RPMI7951 (cell line): Measurements from ENCODE around the gene TTC28. TPM values are rescaled to one million over a fixed set of nuclear protein-coding genes. Genes with fewer than 3 reads are reported as not detected.
"Not testable (repeated sequence)": the region's sequence is repeated elsewhere in the genome, so short reads cannot be mapped to it uniquely, and the experiment has no call there.

Experiments used
- DNase-seq: peaks from one replicate; pipeline ENCODE4 v3.0.0-alpha.2; 2012; ENCODE audit warnings: low read depth
- total RNA-seq: library from RNA; depleted of rRNA; stranded (reverse); fragments of >200 nt; shearing (Covaris generic); gene quantifications from 2 replicates; pipeline ENCODE4 v1.2.3, GENCODE V29; 2014

The TTC28 gene
- total RNA-seq, 1 experiment from 2014 or later: 0.96 TPM

DNA sequence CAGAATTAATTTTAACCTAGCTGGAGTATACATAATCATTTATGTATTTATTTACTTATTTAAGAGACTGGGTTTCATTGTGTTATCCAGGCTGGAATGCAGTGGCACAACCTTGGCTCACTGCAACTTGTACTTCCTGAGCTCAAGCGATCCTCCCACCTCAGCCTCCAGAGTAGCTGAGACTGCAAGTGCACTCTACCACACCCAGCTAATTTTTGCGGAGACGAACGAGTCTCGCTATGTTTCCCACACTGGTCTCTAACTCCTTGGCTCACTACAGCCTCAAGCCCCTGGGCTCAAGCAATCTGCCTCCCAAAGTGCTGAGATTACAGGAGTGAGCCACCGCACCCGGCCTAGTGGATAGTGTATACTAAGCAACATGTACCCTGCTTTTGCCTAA is 1.5 kb downstream of the TTC28 start:
- not testable (repeated sequence) for DNase-seq

DNA sequence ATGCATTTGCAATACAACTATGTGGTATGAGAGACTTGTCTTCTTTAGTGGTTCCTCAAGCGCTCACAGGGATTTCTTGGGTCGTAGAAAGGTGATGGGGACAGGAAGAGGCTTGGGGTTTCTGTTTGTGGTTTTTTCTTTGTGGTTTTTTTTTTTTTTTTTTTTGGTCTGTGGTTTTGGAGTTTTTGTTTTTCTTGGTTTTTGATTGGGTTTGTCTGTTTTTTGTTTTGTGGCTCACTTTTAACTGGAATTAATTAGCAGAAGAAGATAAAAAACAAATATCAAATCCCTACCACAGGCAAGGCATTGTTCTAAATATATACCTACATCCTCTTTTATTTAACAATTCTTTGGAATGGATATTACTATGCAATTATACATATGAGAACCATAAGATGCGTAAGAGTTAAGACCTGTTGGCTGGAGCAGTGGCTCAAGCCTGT is 5.5 kb downstream of the TTC28 start:
- peak; percentile 74 for DNase-seq

DNA sequence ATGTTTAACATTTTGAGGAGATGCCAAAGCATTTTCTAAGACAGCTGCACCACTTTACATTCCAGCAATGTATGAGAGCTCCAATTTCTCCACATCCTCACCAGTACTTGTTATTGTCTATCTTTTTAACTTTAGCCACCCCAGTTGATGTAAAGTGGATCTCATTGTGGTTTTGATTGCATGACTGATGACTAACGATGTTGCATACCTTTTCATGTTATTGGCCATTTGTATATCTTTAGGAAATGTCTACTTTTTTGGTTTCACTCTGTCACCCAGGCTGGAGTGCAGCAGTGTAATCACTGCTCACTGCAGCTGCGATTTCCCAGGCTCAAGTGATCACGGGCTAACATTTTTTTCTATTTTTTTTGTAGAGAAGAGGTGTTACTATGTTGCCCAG is 8.9 kb downstream of the TTC28 start:
- DNase-seq: peak; percentile 42

DNA sequence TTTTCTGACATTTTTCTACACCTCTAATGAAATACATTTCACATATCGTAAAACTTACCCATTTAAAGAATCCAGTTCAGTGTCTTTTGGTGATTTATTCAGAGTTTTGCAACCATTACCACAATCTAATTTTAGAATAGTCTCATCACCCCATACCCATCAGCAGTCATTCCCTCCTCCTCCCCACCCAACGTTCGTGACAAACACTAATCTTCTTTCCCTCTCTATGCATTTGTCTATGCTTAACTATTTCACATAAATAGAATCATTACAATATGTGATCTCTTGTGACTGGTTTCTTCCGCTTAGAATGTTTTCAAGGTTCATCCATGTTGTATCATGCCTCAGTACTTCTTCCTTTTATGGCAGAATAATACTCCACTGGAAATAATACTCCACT is 9.5 kb downstream of the TTC28 start:
- peak; percentile 62 for DNase-seq

DNA sequence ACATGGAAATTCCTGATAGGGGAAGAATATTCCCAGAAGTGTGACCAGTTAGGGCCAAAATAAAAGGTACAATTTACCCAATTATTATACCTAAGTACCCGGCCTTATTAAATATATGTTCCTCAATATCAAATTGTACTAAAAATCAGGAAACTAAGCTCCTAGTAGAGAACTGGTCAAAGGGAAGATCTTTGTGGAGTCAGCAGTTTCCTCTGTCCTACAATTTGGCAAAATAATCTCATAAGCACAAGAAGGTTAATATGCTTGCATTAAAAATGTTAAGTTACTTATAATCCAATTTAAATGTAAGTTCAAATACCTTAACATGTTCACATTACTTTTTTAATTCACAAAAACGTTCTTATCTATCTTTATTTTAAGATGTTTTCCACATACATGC is 10.3 kb downstream of the TTC28 start:
- no peak for DNase-seq

DNA sequence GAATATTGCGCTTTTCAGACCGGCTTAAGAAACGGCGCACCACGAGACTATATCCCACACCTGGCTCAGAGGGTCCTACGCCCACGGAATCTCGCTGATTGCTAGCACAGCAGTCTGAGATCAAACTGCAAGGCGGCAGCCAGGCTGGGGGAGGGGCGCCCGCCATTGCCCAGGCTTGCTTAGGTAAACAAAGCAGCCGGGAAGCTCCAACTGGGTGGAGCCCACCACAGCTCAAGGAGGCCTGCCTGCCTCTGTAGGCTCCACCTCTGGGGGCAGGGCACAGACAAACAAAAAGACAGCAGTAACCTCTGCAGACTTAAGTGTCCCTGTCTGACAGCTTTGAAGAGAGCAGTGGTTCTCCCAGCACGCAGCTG is 16.1 kb downstream of the TTC28 start:
- DNase-seq: not testable (repeated sequence)

DNA sequence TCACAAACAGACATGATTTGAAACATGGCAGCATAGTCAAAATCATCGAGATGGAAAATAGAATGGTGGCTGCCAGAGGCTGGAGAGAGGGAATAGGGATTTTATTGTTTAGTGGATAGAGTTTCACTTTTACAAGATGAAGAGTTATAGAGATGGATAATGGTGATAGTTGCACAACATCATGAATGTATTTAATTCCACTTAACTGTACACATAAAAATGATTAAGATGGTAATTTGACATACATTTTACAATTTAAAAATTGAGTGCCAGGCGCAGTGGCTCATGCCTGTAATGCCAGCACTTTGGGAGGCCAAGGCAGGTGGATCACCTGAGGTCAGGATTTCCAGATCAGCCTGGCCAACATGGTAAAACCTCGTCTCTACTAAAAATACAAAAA is 21.2 kb downstream of the TTC28 start:
- DNase-seq: no peak

DNA sequence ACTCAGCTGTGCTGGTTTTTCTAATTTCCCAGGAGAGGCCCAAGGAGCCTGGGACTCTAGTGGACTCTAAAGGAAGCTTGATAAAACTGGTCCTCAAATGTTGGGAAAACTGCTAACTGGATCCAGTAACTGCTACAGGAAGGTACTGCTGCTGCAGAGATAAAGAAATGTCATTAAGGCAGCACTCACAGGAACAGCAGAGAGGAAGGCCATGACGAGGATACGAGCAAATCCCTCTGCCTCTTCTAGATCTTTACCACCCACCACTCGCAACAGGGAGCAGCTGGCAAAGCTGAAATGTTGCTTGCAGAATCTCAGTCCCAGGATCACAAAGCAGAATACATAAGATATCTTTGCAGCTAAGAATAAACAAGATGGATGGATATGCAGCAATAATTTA is 23.5 kb downstream of the TTC28 start:
- DNase-seq: no peak

DNA sequence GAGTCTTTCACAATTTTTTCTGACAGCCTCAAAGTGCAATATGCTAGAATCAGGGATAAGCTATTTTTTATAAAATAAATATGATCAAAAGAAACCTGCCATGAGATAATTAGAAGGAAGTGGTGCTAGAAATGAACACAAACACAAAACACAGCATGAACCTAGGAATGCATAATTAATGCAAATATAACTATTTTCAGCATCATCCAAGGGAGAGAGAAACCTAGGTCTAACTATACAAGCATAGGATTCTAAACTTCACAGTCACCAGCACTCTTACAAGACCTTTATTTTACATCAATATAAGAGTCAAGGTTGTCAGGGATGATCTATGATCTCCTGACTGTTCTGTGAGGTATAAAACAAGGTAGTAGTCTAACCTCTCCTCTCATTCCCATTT is 29.2 kb downstream of the TTC28 start:
- no peak for DNase-seq

DNA sequence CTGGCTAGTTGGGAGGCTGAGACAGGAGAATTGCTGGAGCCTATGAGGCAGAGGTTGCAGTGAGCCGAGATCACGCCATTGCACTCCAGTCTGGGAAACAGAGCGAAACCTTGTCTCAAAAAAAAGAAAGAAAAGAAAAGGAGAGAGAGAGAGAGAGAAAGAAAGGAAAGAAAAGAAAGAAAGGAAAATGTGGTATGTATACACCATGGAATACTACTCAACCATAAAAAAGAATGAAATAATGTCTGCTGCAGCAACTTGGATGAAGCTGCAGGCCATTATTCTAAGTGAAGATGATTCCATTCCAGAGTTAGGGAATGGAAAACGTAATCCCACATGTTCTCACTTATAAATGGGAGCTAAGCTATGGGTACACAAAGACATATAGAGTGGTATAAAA is 30.8 kb downstream of the TTC28 start:
- DNase-seq: no peak

DNA sequence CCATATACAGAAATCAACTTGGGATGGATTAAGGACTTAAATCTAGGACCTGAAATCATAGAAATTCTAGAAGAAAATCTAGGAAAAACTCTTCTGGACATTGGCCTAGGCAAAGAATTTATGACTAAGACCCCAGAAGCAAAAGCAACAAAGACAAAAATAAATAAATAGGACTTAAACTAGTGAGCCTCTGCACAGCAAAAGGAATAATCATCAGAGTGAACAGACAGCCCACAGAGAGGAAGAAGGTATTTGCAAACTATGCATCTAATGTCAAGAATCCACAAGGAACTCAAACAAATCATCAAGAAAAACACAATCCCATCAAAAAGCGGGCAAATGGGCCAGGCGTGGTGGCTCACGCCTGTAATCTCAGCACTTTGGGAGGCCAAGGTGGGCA is 32.4 kb downstream of the TTC28 start:
- no peak for DNase-seq

DNA sequence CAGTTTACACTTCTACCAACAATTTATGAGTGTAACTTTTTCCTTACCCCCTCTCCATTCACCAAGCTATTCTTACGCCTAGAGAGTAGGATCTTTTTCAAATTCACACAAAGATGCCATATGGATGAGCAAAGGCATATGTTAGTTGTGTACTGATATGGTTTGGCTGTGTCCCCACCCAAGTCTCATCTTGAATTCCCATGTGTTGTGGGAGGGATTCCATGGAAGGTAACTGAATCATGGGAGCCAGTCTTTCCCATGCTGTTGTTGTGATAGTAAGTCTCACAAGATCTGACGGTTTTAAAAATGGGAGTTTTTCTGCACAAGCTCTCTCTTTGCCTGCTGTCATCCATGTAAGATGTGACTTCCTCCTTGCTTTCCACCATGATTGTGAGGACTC is 40.3 kb downstream of the TTC28 start:
- no peak for DNase-seq

DNA sequence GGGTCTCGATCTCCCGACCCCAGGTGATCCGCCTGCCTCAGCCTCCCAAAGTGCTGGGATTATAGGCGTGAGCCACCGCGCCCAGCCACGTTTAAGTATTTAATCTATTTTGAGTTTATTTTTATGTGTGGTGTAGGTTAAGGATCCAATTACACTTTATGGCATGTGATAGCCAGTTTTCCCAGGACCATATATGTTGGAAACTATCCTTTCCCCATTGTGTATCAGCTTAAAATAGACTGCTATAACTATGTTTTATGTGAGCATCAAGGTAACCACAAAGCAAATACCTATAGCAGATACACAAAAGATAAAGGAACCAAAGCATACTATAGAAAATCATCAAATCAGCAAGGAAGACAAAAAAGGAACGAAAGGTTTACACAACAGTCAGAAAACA is 42.4 kb downstream of the TTC28 start:
- no peak for DNase-seq

DNA sequence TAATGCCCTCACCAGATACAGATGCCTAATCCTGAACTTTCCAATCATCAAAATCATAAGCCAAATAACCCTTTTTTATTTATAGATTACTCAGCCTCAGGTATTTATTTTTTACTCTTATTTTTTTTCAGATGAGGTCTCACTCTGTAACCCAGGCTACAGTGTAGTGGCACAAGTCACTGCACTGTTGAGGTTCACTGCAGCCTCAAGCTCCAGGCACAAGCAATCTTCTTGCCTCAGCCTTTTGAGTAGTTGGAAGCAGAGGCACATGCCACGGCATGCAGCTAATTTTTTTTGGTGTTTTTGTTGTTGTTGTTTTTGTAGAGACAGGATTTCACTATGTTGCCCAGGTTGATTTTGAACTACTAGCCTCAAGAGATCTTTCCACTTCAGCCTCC is 49.5 kb downstream of the TTC28 start:
- no peak for DNase-seq

DNA sequence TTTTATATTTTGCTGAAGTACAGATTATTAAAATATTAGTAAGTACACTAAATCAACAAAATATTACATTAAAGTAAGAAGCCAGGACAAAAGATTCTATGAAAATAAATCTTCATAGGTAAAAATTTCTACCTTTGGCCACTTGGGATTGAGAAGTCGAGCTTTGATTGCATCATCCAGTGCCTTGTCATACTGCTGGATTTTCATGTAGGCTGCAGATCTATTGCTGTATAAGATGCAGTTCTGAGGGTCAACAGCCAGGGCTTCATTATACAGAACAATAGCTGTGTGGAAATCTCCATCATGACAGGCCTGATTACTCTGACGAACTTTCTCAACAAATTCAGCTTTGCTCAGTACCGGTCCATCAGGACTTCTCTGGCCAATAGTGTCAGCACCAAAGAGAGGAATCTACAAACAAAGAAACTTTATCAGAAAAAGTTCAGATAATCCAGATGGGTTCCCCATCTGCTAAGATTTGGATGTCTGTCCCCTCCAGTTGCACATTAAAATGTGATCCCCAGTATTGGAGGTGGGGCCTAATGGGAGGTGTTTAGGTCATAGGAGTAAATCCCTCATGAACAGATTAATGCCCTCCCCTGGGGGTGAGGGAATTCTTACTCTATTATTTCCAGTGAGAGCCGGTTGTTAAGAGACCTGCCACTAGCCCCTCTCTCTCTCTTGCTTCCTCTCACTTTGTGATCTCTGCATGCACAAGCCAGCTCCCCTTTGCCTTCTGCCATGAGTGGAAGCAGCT is 50.0 kb downstream of the TTC28 start:
- DNase-seq: no peak

DNA sequence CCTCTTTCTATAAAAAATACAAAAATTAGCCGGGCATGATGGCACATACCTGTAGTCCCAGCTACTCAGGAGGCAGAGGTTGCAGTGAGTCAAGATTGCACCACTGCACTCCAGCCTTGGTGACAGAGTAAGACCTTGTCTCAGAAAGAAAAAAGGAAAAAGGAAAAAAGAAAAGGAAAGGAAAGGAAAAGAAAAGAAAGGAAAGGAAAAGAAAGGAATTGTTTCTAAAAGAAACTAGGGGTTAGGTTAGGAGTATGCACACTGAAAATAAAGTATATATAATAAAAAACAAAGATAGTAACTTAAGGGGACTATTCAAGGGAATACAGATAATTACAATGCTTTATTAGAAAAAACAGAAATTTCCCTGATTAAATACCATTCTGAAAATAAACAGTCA is 50.9 kb downstream of the TTC28 start:
- no peak for DNase-seq

DNA sequence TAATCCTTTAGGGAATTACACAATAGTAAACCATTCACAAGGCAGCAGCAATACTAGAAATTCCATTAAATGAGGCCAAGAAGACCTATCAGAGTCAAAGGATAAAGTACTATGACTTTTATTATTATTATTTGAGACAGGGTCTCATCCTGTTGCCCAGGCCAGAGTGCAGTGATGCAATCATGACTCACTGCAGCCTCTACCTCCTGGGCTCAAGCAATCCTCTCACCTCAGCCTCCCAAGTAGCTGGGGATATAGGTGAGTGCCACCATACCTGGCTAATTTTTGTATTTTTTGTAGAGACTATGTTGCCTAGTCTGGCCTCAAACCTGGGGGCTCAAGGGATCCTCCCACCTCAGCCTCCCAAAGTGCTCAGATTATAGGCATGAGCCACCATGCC is 51.8 kb downstream of the TTC28 start:
- DNase-seq: no peak

DNA sequence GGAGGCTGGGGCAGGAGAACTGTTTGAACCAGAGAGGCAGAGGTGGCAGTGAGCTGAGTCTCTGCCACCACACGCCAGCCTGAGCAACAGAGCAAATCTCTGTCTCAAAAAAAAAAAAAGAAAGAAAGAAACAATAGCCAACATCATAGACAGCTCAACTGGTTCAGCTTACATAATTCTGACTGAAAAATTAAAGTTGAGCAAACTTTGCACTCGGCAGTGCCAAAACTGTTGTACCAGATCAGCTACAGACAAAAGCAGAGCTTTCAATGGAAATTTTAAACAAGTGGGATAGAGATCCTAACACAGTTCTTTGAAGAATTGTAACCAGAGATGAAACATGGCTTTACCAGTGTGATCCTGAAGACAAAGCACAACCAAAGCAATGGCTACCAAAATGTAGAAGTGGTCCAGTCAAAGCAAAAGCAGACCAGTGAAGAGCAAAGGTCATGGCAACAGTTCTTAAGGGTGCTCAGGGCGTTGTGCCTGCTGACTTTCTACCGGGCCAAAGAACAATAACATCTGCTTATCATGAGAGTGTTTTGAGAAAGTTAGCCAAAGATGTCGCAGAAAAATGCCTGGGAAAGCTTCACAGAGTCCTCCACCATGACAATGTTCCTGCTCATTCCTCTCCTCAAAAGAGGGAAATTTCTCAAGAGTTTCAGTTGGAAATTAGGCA is 59.3 kb downstream of the TTC28 start:
- DNase-seq: no peak

DNA sequence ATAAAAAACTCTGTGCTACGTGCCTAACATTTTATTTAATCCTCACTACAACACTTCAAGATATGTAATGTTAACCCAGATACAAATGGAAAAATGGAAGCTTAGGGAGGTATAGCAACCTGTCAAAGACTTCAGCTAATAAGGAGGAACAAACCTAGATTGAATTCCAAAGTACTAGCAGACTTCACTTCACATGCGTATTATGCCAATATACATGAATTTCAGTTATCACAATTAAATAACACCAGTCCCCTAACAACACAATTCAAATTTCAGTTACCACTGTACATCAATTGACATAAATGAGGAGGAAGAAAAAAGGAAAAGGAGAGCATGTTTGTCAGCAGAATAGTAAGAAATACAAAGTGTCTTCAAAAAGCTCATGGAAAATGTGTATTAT is 60.4 kb downstream of the TTC28 start:
- DNase-seq: no peak

DNA sequence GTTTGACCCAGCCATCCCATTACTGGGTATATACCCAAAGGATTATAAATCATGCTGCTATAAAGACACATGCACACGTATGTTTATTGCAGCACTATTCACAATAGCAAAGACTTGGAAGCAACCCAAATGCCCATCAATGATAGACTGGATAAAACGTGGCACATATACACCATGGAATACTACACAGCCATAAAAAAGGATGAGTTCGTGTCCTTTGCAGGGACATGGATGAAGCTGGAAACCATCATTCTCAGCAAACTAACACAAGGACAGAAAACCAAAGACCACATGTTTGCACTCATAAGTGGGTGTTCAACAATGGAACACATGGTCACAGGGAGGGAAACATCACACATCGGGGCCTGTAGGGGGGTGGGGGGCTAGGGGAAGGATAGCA is 64.2 kb downstream of the TTC28 start:
- not testable (repeated sequence) for DNase-seq

DNA sequence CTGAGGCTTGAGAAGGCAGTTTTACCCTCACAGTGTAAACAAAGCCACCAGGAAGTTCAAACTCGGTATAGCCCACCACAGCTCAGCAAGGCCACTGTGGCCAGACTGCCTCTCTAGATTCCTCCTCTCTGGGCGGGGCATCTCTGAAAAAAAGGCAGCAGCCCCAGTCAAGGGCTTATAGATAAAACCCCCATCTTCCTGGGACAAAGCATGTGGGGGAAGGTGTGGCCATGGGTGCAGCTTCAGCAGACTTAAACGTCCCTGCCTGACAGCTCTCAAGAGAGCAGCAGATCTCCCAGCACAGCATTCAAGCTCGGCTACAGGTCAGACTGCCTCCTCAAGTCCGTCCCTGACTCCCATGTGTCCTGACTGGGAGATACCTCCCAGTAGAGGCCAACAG is 69.7 kb downstream of the TTC28 start:
- DNase-seq: no peak

DNA sequence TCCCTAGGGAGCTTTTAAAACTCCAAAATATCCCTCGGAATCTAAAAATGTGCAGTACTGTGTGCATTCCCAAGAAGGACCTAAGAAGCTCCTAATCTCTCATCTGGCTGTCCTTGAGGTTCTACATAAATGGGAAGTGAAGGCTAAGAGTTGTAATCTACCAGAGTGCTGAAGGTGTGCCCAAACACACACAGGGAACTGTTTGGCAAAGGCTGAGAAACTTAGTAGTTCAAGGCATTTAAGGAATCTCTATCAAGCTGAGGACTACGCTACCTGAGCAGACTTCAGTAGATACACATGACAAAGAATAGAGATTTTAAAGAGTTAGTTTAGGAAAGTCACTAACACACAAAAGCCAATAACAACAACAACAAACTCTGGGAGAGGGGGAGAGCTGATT is 71.1 kb downstream of the TTC28 start:
- no peak for DNase-seq

DNA sequence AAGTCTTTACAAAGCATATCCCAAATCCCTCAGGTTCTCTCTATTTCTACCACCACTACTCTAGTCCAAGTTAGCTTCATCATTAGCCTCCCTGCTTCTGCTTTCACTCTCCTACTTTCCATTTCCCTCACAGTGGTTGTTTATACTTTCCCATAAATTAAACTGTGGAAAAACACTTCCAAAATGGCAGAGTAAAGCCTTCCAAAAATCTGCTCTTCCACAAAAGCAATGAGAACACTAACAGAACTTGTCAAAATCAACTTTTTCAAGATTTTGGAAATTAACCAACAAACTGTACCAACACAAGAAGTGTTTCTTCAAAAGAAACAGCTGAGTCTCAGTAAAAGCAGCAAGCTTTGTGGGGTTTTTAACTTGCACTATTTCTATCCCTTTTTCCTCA is 71.8 kb downstream of the TTC28 start:
- no peak for DNase-seq
